HG03097 (cell line): ENCODE data around the gene ANKFN1.

Source experiments
- ATAC-seq: cut with Tn5 transposase; IDR thresholded peaks from one replicate; pipeline ENCODE4 v1.9.1; 2021; ENCODE audit not compliant: unreplicated experiment, low FRiP score

Gene ANKFN1

GRCh38 chr17:56481659-56482058, 328.4 kb downstream of the ANKFN1 start:
- no peak for ATAC-seq

GRCh38 chr17:56482229-56482628, 329.0 kb downstream of the ANKFN1 start:
- ATAC-seq: no peak

GRCh38 chr17:56486732-56487131, 333.5 kb downstream of the ANKFN1 start:
- no peak for ATAC-seq

GRCh38 chr17:56488800-56489199, 335.5 kb downstream of the ANKFN1 start:
- no peak for ATAC-seq

GRCh38 chr17:56489980-56490379, 336.7 kb downstream of the ANKFN1 start:
- no peak for ATAC-seq

- no peak for ATAC-seq
Measured at GRCh38 chr17:56495556-56495955, 342.3 kb downstream of the ANKFN1 start.

- no peak for ATAC-seq
Measured at GRCh38 chr17:56497132-56497531, 343.9 kb downstream of the ANKFN1 start.

GRCh38 chr17:56499799-56500388, 346.6 kb downstream of the ANKFN1 start:
- no peak for ATAC-seq

- ATAC-seq: no peak
Measured at GRCh38 chr17:56502120-56502654, 348.9 kb downstream of the ANKFN1 start.

- no peak for ATAC-seq
Measured at GRCh38 chr17:56505154-56505756, 352.0 kb downstream of the ANKFN1 start.

GRCh38 chr17:56506349-56506748, 353.1 kb downstream of the ANKFN1 start:
- no peak for ATAC-seq

- ATAC-seq: no peak
Measured at GRCh38 chr17:56510554-56511342, 357.5 kb downstream of the ANKFN1 start.

- no peak for ATAC-seq
Measured at GRCh38 chr17:56514264-56514663, 361.0 kb downstream of the ANKFN1 start.

GRCh38 chr17:56514899-56515298, 361.6 kb downstream of the ANKFN1 start:
- ATAC-seq: no peak

GRCh38 chr17:56521414-56522141, 368.3 kb downstream of the ANKFN1 start:
- no peak for ATAC-seq

GRCh38 chr17:56523042-56523441, 369.8 kb downstream of the ANKFN1 start:
- no peak for ATAC-seq

- ATAC-seq: no peak
Measured at GRCh38 chr17:56528696-56529095, 375.4 kb downstream of the ANKFN1 start.

- ATAC-seq: no peak
Measured at GRCh38 chr17:56532926-56533325, 379.7 kb downstream of the ANKFN1 start.

GRCh38 chr17:56536766-56537165, 383.5 kb downstream of the ANKFN1 start:
- ATAC-seq: no peak

- no peak for ATAC-seq
Measured at GRCh38 chr17:56540836-56541235, 387.6 kb downstream of the ANKFN1 start.

- no peak for ATAC-seq
Measured at GRCh38 chr17:56543280-56543679, 390.0 kb downstream of the ANKFN1 start.
